ENCODE results near the gene WDR54. TPM values are rescaled to one million over a fixed set of nuclear protein-coding genes. Genes with fewer than 3 reads are reported as not detected.

WDR54 gene
- polyA plus RNA-seq, 1 of the 3 experiments (the other 2 are of a cell fraction), result 61.6 TPM

DNA sequence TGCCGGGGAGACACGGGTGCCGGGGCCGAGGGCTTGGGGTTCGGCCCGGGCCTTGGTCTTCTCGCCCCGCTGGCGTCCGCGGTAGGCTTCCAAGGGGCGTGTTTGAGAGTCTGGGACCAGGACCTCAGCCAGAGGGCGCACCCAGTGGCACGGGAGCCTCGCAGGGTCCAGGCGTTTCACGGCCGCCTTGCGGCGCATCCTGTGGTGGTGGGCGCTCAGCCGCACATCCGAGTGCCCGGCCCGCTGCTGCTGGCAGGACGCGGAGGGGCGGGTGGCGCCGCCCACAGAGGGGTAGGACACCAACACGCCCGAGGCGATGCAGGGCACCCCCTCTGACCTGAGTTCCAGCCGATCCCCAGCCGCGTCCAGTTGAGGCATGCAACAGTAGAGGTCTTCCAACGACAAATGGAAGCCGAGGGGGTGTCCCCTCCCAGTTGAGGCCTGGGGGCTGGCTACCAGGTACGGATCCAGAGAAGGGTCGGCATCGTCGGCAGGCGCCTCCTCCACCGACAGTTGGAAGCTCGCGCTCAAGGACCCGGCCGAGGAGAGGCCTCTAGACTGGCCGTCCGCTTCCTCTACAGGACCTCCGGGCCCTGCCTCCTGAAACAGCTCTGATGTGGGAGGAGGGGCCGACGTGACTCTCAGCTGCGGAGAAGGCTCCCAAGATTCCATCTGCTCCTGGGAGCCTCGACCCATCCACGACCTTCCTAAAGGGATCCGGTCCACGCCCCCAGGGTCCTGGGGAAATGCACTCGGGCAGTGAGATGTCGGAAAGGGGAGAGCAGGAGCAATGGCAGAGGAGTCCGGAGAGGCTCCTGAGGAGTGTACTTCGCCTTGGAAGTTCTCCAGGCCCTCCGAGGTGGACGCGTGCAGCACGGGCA lies 6.4 kb upstream of the WDR54 start (continued):
- TF ChIP-seq, protein P1, sequence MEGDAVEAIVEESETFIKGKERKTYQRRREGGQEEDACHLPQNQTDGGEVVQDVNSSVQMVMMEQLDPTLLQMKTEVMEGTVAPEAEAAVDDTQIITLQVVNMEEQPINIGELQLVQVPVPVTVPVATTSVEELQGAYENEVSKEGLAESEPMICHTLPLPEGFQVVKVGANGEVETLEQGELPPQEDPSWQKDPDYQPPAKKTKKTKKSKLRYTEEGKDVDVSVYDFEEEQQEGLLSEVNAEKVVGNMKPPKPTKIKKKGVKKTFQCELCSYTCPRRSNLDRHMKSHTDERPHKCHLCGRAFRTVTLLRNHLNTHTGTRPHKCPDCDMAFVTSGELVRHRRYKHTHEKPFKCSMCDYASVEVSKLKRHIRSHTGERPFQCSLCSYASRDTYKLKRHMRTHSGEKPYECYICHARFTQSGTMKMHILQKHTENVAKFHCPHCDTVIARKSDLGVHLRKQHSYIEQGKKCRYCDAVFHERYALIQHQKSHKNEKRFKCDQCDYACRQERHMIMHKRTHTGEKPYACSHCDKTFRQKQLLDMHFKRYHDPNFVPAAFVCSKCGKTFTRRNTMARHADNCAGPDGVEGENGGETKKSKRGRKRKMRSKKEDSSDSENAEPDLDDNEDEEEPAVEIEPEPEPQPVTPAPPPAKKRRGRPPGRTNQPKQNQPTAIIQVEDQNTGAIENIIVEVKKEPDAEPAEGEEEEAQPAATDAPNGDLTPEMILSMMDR (IDR thresholded peaks at IDR 0.05), result no peak
- no peak for TF ChIP-seq TEAD4 (IDR thresholded peaks at IDR 0.05; ENCODE audit: borderline replicate concordance, insufficient read depth)
- TF ChIP-seq POLR2AphosphoS5 (IDR thresholded peaks at IDR 0.05; ENCODE audit: low read depth, low read length), result no peak
- no peak for TF ChIP-seq NRF1 (IDR thresholded peaks at IDR 0.05; ENCODE audit: low read depth, low read length)

DNA sequence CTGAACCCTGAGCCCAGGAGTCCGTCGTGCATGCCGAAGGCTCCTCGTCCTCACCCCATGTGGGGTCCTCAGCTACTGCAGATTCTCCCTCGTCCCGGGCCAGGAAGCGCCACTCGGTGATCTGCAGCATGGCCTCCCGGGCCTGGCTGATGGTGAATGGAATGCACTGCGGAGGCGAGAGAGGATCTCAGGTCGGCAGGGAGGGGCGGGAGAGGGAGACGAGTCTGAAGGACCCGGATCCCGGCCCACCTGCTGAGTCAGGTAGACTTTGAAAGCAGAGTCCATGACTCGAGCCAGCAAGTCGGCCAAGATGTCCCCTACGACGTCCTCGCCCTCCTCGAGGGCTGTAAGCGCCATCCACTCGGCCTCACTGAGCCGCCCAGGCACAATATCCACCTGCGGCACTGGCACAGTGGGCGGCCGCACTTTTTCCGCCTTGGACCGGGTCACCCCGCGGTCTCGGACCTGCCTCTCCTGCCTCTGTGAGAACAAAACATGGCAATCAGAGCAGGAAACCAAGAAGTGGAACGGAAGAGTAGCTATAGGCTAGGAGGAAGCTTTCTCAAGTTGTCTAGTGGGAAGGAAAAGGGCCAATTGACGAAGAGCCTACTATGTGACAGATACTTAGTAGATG lies 5.7 kb upstream of the WDR54 start:
- H3K4me2 ChIP-seq, result no peak overlapping the region
- H3K4me1 ChIP-seq (ENCODE audit: control insufficient read depth in 1 of 2, insufficient read depth in 2 of 2, low read depth in 1 of 2, low read length in 1 of 2), result peaks cover 0 to 3% of the 10 kb centered on the region in 2 experiments; a peak in 1 of 4 replicates
- no peaks in the 10 kb centered on the region for H3K27me3 ChIP-seq (ENCODE audit: insufficient read depth)
- H3K36me3 ChIP-seq (replicated peaks in 1 of 2; ENCODE audit: control insufficient read depth in 1 of 2, insufficient read depth in 2 of 2, low read length in 1 of 2), result no peaks in the 10 kb centered on the region
- H4K20me1 ChIP-seq (ENCODE audit: insufficient read depth), result no peaks in the 10 kb centered on the region
- ChIA-PET CTCF (interaction anchor here (3.9 kb wide), 1 partner anchor 24 kb away, joined by 18 read pairs; no protein-coding TSS in a partner anchor), POLR2A (interaction anchor here (0.6 kb wide), 1 partner anchor 242 kb away, joined by 6 read pairs; no protein-coding TSS in a partner anchor)
- H3K9me3 ChIP-seq, result no peaks in the 10 kb centered on the region
- peaks cover 1% of the 10 kb centered on the region for H3F3A ChIP-seq (replicated peaks; ENCODE audit: insufficient read depth)
- no peaks in the 10 kb centered on the region for H3K9me2 ChIP-seq
- no peak overlapping the region for H3K4me3 ChIP-seq (ENCODE audit: low read depth in 2 of 2, low read length in 1 of 2)
- peak; percentile 19 for DNase-seq
- no peak overlapping the region for H2AFZ ChIP-seq (ENCODE audit: low read depth)
- no peaks in the 10 kb centered on the region for H3K79me2 ChIP-seq (ENCODE audit: insufficient read depth)
- 86% methylated on average over 32 of the region's 35 CpGs for WGBS (ENCODE audit: low lambda C conversion rate)
- H3K27ac ChIP-seq (ENCODE audit: low read depth in 2 of 2, low read length in 1 of 2), result no peak overlapping the region
- no peak overlapping the region for H3K9ac ChIP-seq
- no peak for TF ChIP-seq MXI1 (IDR thresholded peaks at IDR 0.05; ENCODE audit: low read depth, low read length)
- TF ChIP-seq, protein P2, sequence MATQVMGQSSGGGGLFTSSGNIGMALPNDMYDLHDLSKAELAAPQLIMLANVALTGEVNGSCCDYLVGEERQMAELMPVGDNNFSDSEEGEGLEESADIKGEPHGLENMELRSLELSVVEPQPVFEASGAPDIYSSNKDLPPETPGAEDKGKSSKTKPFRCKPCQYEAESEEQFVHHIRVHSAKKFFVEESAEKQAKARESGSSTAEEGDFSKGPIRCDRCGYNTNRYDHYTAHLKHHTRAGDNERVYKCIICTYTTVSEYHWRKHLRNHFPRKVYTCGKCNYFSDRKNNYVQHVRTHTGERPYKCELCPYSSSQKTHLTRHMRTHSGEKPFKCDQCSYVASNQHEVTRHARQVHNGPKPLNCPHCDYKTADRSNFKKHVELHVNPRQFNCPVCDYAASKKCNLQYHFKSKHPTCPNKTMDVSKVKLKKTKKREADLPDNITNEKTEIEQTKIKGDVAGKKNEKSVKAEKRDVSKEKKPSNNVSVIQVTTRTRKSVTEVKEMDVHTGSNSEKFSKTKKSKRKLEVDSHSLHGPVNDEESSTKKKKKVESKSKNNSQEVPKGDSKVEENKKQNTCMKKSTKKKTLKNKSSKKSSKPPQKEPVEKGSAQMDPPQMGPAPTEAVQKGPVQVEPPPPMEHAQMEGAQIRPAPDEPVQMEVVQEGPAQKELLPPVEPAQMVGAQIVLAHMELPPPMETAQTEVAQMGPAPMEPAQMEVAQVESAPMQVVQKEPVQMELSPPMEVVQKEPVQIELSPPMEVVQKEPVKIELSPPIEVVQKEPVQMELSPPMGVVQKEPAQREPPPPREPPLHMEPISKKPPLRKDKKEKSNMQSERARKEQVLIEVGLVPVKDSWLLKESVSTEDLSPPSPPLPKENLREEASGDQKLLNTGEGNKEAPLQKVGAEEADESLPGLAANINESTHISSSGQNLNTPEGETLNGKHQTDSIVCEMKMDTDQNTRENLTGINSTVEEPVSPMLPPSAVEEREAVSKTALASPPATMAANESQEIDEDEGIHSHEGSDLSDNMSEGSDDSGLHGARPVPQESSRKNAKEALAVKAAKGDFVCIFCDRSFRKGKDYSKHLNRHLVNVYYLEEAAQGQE (IDR thresholded peaks at IDR 0.05; ENCODE audit: low read depth, low read length), result no peak
- no peak for TF ChIP-seq FOXJ3 (CRISPR knock-in tag; IDR thresholded peaks at IDR 0.05)
- TF ChIP-seq, protein P3, sequence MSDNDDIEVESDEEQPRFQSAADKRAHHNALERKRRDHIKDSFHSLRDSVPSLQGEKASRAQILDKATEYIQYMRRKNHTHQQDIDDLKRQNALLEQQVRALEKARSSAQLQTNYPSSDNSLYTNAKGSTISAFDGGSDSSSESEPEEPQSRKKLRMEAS (IDR thresholded peaks at IDR 0.05; ENCODE audit: low read depth), result no peak
- TF ChIP-seq, protein P1 (IDR thresholded peaks at IDR 0.05), result no peak
- no peak for TF ChIP-seq RXRA (IDR thresholded peaks at IDR 0.05; ENCODE audit: borderline replicate concordance, low read depth)
- no peak for TF ChIP-seq TAF1 (IDR thresholded peaks at IDR 0.05; ENCODE audit: borderline replicate concordance, low read depth, low read length)
- no peak for TF ChIP-seq YY1 (IDR thresholded peaks at IDR 0.05; ENCODE audit: low read depth)
- no peak for TF ChIP-seq GABPA (IDR thresholded peaks at IDR 0.05; ENCODE audit: low read depth)
- no peak for TF ChIP-seq RFX5 (IDR thresholded peaks at IDR 0.05; ENCODE audit: low read length)
- TF ChIP-seq, protein P4, sequence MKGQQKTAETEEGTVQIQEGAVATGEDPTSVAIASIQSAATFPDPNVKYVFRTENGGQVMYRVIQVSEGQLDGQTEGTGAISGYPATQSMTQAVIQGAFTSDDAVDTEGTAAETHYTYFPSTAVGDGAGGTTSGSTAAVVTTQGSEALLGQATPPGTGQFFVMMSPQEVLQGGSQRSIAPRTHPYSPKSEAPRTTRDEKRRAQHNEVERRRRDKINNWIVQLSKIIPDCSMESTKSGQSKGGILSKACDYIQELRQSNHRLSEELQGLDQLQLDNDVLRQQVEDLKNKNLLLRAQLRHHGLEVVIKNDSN (IDR thresholded peaks at IDR 0.05; ENCODE audit: borderline replicate concordance, low read depth), result no peak
- no peak for TF ChIP-seq CHD2 (IDR thresholded peaks at IDR 0.05; ENCODE audit: low read length, partially characterized antibody)
- TF ChIP-seq TEAD4 (IDR thresholded peaks at IDR 0.05; ENCODE audit: borderline replicate concordance, insufficient read depth), result no peak
- no peak for TF ChIP-seq EP300 (IDR thresholded peaks at IDR 0.05; ENCODE audit: borderline replicate concordance in 1 of 2, low read depth in 1 of 2, low read length in 1 of 2)
- TF ChIP-seq, protein P5, sequence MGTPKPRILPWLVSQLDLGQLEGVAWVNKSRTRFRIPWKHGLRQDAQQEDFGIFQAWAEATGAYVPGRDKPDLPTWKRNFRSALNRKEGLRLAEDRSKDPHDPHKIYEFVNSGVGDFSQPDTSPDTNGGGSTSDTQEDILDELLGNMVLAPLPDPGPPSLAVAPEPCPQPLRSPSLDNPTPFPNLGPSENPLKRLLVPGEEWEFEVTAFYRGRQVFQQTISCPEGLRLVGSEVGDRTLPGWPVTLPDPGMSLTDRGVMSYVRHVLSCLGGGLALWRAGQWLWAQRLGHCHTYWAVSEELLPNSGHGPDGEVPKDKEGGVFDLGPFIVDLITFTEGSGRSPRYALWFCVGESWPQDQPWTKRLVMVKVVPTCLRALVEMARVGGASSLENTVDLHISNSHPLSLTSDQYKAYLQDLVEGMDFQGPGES (IDR thresholded peaks at IDR 0.05; ENCODE audit: low read depth, low read length), result no peak
- no peak for TF ChIP-seq SIN3A (IDR thresholded peaks at IDR 0.05; ENCODE audit: borderline replicate concordance, low read depth, low read length)
